ENCODE data around the gene TNS1. TPM values are rescaled to one million over a fixed set of nuclear protein-coding genes. Genes with fewer than 3 reads are reported as not detected.

Gene TNS1
- total RNA-seq, 1 donor from 2014 or later, result 219 TPM

DNA sequence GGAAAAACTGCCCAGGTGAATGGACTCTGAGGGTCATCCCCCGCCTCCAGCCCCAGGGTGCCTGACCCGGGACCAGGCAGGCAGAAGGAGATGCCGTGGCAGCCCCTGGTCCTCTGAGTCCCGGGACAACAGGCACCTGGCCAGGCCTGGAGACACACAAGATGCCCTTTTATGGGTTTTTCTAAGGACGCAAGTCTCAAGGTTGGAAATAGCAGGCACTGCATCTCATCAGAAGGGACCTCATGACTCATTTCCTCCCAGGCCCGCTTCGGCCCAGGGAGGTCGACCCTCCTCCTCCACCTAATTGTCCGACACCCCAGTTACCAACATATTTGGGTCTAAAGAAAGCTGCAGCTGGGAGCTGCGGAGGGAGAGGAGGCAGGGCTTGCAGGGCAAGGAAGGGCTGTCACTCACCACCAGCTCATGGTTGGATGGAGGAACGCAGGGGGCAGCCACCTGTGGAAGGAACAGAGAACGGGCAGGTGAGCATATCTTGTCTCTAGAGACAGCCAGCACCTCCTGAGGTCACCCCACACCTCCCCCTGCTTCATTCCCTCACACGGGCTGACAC lies 82.9 kb downstream of the TNS1 start:
- H4K20me1 ChIP-seq (ENCODE audit: insufficient read depth, low read length), result no peaks in the 10 kb centered on the region
- peaks cover 9% of the 10 kb centered on the region for H3K36me3 ChIP-seq (ENCODE audit: insufficient read depth, low read length)
- no peak for TF ChIP-seq EZH2 (IDR thresholded peaks at IDR 0.05; ENCODE audit: insufficient read depth, low read length)
- TF ChIP-seq, protein P1, sequence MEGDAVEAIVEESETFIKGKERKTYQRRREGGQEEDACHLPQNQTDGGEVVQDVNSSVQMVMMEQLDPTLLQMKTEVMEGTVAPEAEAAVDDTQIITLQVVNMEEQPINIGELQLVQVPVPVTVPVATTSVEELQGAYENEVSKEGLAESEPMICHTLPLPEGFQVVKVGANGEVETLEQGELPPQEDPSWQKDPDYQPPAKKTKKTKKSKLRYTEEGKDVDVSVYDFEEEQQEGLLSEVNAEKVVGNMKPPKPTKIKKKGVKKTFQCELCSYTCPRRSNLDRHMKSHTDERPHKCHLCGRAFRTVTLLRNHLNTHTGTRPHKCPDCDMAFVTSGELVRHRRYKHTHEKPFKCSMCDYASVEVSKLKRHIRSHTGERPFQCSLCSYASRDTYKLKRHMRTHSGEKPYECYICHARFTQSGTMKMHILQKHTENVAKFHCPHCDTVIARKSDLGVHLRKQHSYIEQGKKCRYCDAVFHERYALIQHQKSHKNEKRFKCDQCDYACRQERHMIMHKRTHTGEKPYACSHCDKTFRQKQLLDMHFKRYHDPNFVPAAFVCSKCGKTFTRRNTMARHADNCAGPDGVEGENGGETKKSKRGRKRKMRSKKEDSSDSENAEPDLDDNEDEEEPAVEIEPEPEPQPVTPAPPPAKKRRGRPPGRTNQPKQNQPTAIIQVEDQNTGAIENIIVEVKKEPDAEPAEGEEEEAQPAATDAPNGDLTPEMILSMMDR (IDR thresholded peaks at IDR 0.05; ENCODE audit: insufficient read depth, low read depth, low read length), result no peak
- Mint-ChIP-seq H3K27me3 (ENCODE audit: low read depth, unreplicated experiment) (no peaks in the 10 kb centered on the region), H3K36me3 (ENCODE audit: low read depth, unreplicated experiment) (peaks cover 24% of the 10 kb centered on the region), H3K4me1 (ENCODE audit: low read depth, unreplicated experiment) (peaks cover 78% of the 10 kb centered on the region), H3K4me3 (ENCODE audit: unreplicated experiment) (peak overlapping the region; percentile 40), H3K27ac (ENCODE audit: unreplicated experiment) (peak overlapping the region; percentile 87), H3K9me3 (ENCODE audit: unreplicated experiment) (peaks cover 2% of the 10 kb centered on the region)
- peaks cover 89% of the 10 kb centered on the region for H3K79me2 ChIP-seq (ENCODE audit: insufficient read depth, low read length)
- peak overlapping the region; percentile 71 for H3K27ac ChIP-seq (ENCODE audit: low read depth, low read length)
- DNase-seq (ENCODE audit: low read depth), result peak; percentile 86
- peak; percentile 83 for FAIRE-seq
- H2AFZ ChIP-seq (ENCODE audit: low read depth, low read length), result no peak overlapping the region
- H3K9me3 ChIP-seq (ENCODE audit: insufficient read depth, low read depth, low read length), result no peaks in the 10 kb centered on the region
- peak overlapping the region; percentile 56 for H3K9ac ChIP-seq (ENCODE audit: low read length)
- peaks cover 61% of the 10 kb centered on the region for H3K4me1 ChIP-seq (ENCODE audit: insufficient read depth, low read length)
- H3K27me3 ChIP-seq (ENCODE audit: insufficient read depth, low read length), result no peaks in the 10 kb centered on the region
- no peak overlapping the region for H3K4me3 ChIP-seq (ENCODE audit: insufficient read depth, low read depth, low read length)
- peak overlapping the region; percentile 79 for H3K4me2 ChIP-seq (ENCODE audit: low read length)

DNA sequence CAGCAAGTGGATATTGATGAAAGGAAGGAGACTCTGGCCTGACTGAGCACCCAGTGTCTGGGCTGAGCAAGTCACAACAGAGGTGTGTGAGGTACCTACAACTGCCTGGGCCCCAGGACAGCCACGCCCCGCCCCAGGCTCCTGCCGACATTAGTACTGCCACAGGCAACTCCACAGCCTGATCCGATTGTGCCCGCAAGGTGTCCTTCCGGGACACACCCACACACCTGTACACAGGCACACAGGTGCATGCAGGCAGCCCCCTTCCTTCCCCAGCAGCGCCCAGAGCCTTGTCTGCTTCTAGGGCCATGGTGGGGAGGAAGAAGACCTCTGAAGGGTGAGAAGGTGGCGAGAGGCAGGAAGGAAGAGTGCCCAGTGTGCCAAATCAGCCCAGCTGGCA lies 83.6 kb downstream of the TNS1 start:
- Histone ChIP-seq H3K4me1 (ENCODE audit: insufficient read depth, low read length) (peaks cover 61% of the 10 kb centered on the region), H3K9ac (ENCODE audit: low read length) (peak overlapping the region; percentile 56), H3K36me3 (ENCODE audit: insufficient read depth, low read length) (peaks cover 9% of the 10 kb centered on the region), H4K20me1 (ENCODE audit: insufficient read depth, low read length) (peaks cover 1% of the 10 kb centered on the region), H2AFZ (ENCODE audit: low read depth, low read length) (no peak overlapping the region), H3K9me3 (ENCODE audit: insufficient read depth, low read depth, low read length) (no peaks in the 10 kb centered on the region), H3K27ac (ENCODE audit: low read depth, low read length) (peak overlapping the region; percentile 71), H3K27me3 (ENCODE audit: insufficient read depth, low read length) (no peaks in the 10 kb centered on the region), H3K4me3 (ENCODE audit: insufficient read depth, low read depth, low read length) (no peak overlapping the region), H3K4me2 (ENCODE audit: low read length) (peak overlapping the region; percentile 79), H3K79me2 (ENCODE audit: insufficient read depth, low read length) (peaks cover 89% of the 10 kb centered on the region)
- peak overlapping the region; percentile 87 for H3K27ac Mint-ChIP-seq (ENCODE audit: unreplicated experiment)
- DNase-seq (ENCODE audit: low read depth) (no peak), FAIRE-seq (no peak)
- peaks cover 75% of the 10 kb centered on the region for H3K4me1 Mint-ChIP-seq (ENCODE audit: low read depth, unreplicated experiment)
- H3K27me3 Mint-ChIP-seq (ENCODE audit: low read depth, unreplicated experiment), result no peaks in the 10 kb centered on the region
- peak overlapping the region; percentile 50 for H3K4me3 Mint-ChIP-seq (ENCODE audit: unreplicated experiment)
- no peak for TF ChIP-seq EZH2 (IDR thresholded peaks at IDR 0.05; ENCODE audit: insufficient read depth, low read length)
- TF ChIP-seq, protein P1 (IDR thresholded peaks at IDR 0.05; ENCODE audit: insufficient read depth, low read depth, low read length), result no peak
- H3K9me3 Mint-ChIP-seq (ENCODE audit: unreplicated experiment), result peaks cover 1% of the 10 kb centered on the region
- peaks cover 21% of the 10 kb centered on the region for H3K36me3 Mint-ChIP-seq (ENCODE audit: low read depth, unreplicated experiment)

DNA sequence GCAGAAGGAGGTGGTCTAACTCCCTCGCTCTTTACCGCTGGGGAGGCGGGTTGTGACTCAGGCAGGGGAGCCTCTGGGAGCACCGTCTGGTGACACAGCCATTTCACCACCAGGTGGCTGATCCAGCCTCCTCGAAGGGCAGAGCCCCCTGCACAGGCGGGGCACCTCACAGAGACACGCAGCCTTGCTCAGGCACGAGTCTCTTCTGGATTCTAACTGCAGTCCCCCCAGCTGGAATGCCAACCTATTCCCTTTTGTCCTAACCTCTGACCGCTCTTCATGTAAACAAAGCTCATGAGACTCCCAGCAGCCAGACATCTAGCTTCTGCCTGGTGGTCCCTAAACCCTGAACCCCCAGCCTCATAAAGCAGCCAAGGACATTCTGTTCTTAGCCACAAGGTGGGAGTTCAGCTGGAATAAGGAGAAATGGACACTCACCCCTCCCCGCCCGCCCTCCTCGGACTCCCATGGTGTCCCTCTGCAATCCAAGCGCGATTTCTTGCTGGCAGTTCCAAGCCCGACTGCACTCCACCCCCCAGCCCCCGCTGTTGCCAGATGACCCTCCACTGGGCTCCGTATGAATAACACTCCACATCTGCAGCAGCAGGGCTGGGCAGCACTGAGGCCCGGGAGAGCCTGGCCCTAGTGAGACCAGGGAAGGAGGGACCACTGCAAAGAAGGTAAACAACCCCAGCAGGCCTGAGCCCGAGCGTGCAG lies 84.3 kb downstream of the TNS1 start:
- Histone ChIP-seq H3K4me3 (ENCODE audit: insufficient read depth, low read depth, low read length) (no peak overlapping the region), H3K4me2 (ENCODE audit: low read length) (peak overlapping the region; percentile 79), H3K79me2 (ENCODE audit: insufficient read depth, low read length) (peaks cover 89% of the 10 kb centered on the region), H3K27me3 (ENCODE audit: insufficient read depth, low read length) (no peaks in the 10 kb centered on the region), H2AFZ (ENCODE audit: low read depth, low read length) (no peak overlapping the region), H4K20me1 (ENCODE audit: insufficient read depth, low read length) (peaks cover 9% of the 10 kb centered on the region), H3K9ac (ENCODE audit: low read length) (peak overlapping the region; percentile 56), H3K4me1 (ENCODE audit: insufficient read depth, low read length) (peaks cover 61% of the 10 kb centered on the region), H3K36me3 (ENCODE audit: insufficient read depth, low read length) (peaks cover 9% of the 10 kb centered on the region), H3K9me3 (ENCODE audit: insufficient read depth, low read depth, low read length) (no peaks in the 10 kb centered on the region), H3K27ac (ENCODE audit: low read depth, low read length) (peak overlapping the region; percentile 71)
- Mint-ChIP-seq H3K27me3 (ENCODE audit: low read depth, unreplicated experiment) (no peaks in the 10 kb centered on the region), H3K4me3 (ENCODE audit: unreplicated experiment) (peak overlapping the region; percentile 67), H3K36me3 (ENCODE audit: low read depth, unreplicated experiment) (peaks cover 15% of the 10 kb centered on the region), H3K4me1 (ENCODE audit: low read depth, unreplicated experiment) (peaks cover 76% of the 10 kb centered on the region), H3K27ac (ENCODE audit: unreplicated experiment) (peak overlapping the region; percentile 87), H3K9me3 (ENCODE audit: unreplicated experiment) (no peaks in the 10 kb centered on the region)
- TF ChIP-seq, protein P1 (IDR thresholded peaks at IDR 0.05; ENCODE audit: insufficient read depth, low read depth, low read length), result peak; percentile 22
- no peak for TF ChIP-seq EZH2 (IDR thresholded peaks at IDR 0.05; ENCODE audit: insufficient read depth, low read length)
- DNase-seq (ENCODE audit: low read depth) (peak; percentile 42), FAIRE-seq (no peak)
